ENCODE measurements around the gene DENND5B.

- TF ChIP-seq CTCF (IDR thresholded peaks at IDR 0.05; ENCODE audit: low read depth, low read length): no peak
- no peak for TF ChIP-seq EZH2phosphoT487 (IDR thresholded peaks at IDR 0.05; ENCODE audit: low read depth)
These were observed 24.4 kb downstream of the DENND5B start for GRCh38 chr12:31566547-31566946.
